ENCODE measurements around the gene TBCK. TPM values are rescaled to one million over a fixed set of nuclear protein-coding genes. Genes with fewer than 3 reads are reported as not detected.

The TBCK gene
- polyA plus RNA-seq, 1 of the 3 experiments (the other 2 are of a cell fraction), result 14.6 TPM

DNA sequence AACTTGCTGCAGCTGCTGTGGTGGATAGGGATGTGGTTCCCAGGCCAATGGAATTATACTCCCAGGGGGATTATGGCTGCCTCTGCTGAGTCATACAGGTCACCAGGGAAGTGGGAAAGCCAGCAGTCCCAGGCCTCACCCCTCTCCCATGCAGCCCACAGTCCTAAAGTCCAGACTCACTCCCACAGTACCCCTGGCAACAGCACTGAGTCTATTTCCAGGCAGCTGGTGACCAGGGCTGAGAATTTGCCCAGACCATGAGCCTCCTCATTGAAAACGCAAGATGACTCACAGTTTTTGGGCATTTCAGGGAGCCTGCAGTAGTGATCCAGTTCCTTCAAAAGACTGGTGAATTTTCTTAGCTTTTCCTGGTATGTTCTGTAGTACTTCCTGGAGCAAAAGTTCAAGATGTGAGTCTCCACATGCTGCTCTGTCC, 283.1 kb downstream of the TBCK start:
- no peak for TF ChIP-seq MXI1 (IDR thresholded peaks at IDR 0.05; ENCODE audit: low read depth, low read length)
- TF ChIP-seq EP300 (IDR thresholded peaks at IDR 0.05; ENCODE audit: borderline replicate concordance in 1 of 2, low read depth in 1 of 2, low read length in 1 of 2), result no peak
- TF ChIP-seq RFX5 (IDR thresholded peaks at IDR 0.05; ENCODE audit: low read length), result no peak
- TF ChIP-seq JUND (IDR thresholded peaks at IDR 0.05), result no peak
- TF ChIP-seq, protein P1, sequence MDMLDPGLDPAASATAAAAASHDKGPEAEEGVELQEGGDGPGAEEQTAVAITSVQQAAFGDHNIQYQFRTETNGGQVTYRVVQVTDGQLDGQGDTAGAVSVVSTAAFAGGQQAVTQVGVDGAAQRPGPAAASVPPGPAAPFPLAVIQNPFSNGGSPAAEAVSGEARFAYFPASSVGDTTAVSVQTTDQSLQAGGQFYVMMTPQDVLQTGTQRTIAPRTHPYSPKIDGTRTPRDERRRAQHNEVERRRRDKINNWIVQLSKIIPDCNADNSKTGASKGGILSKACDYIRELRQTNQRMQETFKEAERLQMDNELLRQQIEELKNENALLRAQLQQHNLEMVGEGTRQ (IDR thresholded peaks at IDR 0.05; ENCODE audit: borderline replicate concordance, low read depth, low read length), result no peak
- no peak for TF ChIP-seq SMC3 (IDR thresholded peaks at IDR 0.05; ENCODE audit: low read depth, low read length)
- TF ChIP-seq YY1 (IDR thresholded peaks at IDR 0.05; ENCODE audit: low read depth), result no peak
- TF ChIP-seq, protein P2, sequence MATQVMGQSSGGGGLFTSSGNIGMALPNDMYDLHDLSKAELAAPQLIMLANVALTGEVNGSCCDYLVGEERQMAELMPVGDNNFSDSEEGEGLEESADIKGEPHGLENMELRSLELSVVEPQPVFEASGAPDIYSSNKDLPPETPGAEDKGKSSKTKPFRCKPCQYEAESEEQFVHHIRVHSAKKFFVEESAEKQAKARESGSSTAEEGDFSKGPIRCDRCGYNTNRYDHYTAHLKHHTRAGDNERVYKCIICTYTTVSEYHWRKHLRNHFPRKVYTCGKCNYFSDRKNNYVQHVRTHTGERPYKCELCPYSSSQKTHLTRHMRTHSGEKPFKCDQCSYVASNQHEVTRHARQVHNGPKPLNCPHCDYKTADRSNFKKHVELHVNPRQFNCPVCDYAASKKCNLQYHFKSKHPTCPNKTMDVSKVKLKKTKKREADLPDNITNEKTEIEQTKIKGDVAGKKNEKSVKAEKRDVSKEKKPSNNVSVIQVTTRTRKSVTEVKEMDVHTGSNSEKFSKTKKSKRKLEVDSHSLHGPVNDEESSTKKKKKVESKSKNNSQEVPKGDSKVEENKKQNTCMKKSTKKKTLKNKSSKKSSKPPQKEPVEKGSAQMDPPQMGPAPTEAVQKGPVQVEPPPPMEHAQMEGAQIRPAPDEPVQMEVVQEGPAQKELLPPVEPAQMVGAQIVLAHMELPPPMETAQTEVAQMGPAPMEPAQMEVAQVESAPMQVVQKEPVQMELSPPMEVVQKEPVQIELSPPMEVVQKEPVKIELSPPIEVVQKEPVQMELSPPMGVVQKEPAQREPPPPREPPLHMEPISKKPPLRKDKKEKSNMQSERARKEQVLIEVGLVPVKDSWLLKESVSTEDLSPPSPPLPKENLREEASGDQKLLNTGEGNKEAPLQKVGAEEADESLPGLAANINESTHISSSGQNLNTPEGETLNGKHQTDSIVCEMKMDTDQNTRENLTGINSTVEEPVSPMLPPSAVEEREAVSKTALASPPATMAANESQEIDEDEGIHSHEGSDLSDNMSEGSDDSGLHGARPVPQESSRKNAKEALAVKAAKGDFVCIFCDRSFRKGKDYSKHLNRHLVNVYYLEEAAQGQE (IDR thresholded peaks at IDR 0.05; ENCODE audit: low read depth, low read length), result no peak
- no peak for TF ChIP-seq RXRA (IDR thresholded peaks at IDR 0.05; ENCODE audit: borderline replicate concordance, low read depth)
- no peak for TF ChIP-seq TCF12 (IDR thresholded peaks at IDR 0.05)
- TF ChIP-seq, protein P3, sequence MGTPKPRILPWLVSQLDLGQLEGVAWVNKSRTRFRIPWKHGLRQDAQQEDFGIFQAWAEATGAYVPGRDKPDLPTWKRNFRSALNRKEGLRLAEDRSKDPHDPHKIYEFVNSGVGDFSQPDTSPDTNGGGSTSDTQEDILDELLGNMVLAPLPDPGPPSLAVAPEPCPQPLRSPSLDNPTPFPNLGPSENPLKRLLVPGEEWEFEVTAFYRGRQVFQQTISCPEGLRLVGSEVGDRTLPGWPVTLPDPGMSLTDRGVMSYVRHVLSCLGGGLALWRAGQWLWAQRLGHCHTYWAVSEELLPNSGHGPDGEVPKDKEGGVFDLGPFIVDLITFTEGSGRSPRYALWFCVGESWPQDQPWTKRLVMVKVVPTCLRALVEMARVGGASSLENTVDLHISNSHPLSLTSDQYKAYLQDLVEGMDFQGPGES (IDR thresholded peaks at IDR 0.05; ENCODE audit: low read depth, low read length), result no peak
- no peak for TF ChIP-seq FOXM1 (IDR thresholded peaks at IDR 0.05; ENCODE audit: low read depth)
- no peak for TF ChIP-seq SIN3A (IDR thresholded peaks at IDR 0.05; ENCODE audit: borderline replicate concordance, low read depth, low read length)
- TF ChIP-seq, protein P4, sequence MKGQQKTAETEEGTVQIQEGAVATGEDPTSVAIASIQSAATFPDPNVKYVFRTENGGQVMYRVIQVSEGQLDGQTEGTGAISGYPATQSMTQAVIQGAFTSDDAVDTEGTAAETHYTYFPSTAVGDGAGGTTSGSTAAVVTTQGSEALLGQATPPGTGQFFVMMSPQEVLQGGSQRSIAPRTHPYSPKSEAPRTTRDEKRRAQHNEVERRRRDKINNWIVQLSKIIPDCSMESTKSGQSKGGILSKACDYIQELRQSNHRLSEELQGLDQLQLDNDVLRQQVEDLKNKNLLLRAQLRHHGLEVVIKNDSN (IDR thresholded peaks at IDR 0.05; ENCODE audit: borderline replicate concordance, low read depth), result no peak
- TF ChIP-seq NFIC (IDR thresholded peaks at IDR 0.05; ENCODE audit: borderline replicate concordance), result no peak
- no peak for TF ChIP-seq CHD2 (IDR thresholded peaks at IDR 0.05; ENCODE audit: low read length, partially characterized antibody)
- TF ChIP-seq, protein P5, sequence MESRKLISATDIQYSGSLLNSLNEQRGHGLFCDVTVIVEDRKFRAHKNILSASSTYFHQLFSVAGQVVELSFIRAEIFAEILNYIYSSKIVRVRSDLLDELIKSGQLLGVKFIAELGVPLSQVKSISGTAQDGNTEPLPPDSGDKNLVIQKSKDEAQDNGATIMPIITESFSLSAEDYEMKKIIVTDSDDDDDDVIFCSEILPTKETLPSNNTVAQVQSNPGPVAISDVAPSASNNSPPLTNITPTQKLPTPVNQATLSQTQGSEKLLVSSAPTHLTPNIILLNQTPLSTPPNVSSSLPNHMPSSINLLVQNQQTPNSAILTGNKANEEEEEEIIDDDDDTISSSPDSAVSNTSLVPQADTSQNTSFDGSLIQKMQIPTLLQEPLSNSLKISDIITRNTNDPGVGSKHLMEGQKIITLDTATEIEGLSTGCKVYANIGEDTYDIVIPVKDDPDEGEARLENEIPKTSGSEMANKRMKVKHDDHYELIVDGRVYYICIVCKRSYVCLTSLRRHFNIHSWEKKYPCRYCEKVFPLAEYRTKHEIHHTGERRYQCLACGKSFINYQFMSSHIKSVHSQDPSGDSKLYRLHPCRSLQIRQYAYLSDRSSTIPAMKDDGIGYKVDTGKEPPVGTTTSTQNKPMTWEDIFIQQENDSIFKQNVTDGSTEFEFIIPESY (IDR thresholded peaks at IDR 0.05; ENCODE audit: borderline replicate concordance, low read depth), result no peak
- H3F3A ChIP-seq (replicated peaks; ENCODE audit: insufficient read depth), result no peaks in the 10 kb centered on the region
- H3K27me3 ChIP-seq (ENCODE audit: insufficient read depth), result no peaks in the 10 kb centered on the region
- H3K9me3 ChIP-seq, result no peaks in the 10 kb centered on the region
- peaks cover 0 to 7% of the 10 kb centered on the region in 2 experiments; a peak in 1 of 4 replicates for H3K4me1 ChIP-seq (ENCODE audit: control insufficient read depth in 1 of 2, insufficient read depth in 2 of 2, low read depth in 1 of 2, low read length in 1 of 2)
- no peak overlapping the region for H3K4me2 ChIP-seq
- H3K9me2 ChIP-seq, result no peaks in the 10 kb centered on the region
- ChIA-PET CTCF (no interaction called here), POLR2A (no interaction called here)
- no peak overlapping the region for H3K27ac ChIP-seq (ENCODE audit: low read depth in 2 of 2, low read length in 1 of 2)
- H3K79me2 ChIP-seq (ENCODE audit: insufficient read depth), result no peaks in the 10 kb centered on the region
- H3K36me3 ChIP-seq (replicated peaks in 1 of 2; ENCODE audit: control insufficient read depth in 1 of 2, insufficient read depth in 2 of 2, low read length in 1 of 2), result no peaks in the 10 kb centered on the region
- no peak overlapping the region for H2AFZ ChIP-seq (ENCODE audit: low read depth)
- 60% methylated on average over 1 of the region's 1 CpG for WGBS (ENCODE audit: low lambda C conversion rate)
- DNase-seq, result no peak
- no peak overlapping the region for H3K9ac ChIP-seq
- no peaks in the 10 kb centered on the region for H4K20me1 ChIP-seq (ENCODE audit: insufficient read depth)
- no peak overlapping the region for H3K4me3 ChIP-seq (ENCODE audit: low read depth in 2 of 2, low read length in 1 of 2)

Data from SK-N-SH (cell line).